Activated CD4-positive, alpha-beta T cell treated with anti-CD3 and anti-CD28 coated beads, Interleukin-10, Interleukin-2, amounts not matched to agents 100 ng/mL and 50 ng/mL, durations not matched to agents 16 hours and 8 hours (primary cell): ENCODE results near the gene COL19A1.
"Not testable (repeated sequence)": the region's sequence is repeated elsewhere in the genome, so short reads cannot be mapped to it uniquely, and the experiment has no call there.

Source experiments
- DNase-seq: peaks from one replicate; pipeline ENCODE4 v3.0.0-alpha.2; 2020

COL19A1 gene

DNA sequence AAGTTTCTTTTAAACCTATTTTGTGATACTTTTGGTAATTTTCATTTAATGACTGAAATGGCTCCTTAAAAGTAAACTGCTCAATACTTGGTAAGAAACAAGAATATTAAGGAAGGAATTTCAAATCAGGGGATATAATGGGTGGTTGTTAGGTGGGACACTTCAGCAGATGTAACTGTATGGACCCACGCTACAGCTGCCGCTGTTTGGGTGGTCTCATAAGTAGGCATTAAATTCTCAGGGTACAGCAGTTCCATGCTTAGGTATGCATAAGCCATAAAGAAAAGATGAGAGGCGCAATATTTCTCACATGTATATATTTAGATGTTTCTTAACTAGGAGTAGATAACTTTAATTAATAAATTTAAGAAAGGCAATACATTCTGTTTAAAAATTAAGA lies 35.0 kb downstream of the COL19A1 start:
- no peak for DNase-seq

DNA sequence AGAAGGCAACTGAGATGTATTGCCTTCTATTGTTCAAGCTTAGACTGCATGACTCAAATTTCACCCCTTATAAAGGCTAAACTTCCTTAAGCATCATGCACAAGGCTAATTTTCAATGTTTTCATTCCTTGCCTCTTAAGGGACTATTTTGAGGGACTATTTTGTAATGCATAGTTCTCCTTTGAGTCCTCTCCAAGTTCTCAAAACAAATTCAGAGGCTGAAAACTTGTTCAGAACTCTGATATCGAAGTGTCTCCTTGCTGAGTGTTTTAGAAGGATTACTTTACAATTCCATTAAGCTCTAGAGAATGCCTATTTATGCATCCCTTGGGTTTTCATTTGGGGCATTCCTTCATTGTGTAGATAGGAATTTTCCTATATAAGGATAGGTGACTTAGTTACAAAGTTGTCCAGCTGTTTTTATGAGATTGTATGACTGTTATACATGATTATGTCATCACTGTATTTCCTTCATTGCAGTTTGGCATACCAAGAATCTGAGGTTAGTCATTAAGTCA lies 41.7 kb downstream of the COL19A1 start:
- no peak for DNase-seq

DNA sequence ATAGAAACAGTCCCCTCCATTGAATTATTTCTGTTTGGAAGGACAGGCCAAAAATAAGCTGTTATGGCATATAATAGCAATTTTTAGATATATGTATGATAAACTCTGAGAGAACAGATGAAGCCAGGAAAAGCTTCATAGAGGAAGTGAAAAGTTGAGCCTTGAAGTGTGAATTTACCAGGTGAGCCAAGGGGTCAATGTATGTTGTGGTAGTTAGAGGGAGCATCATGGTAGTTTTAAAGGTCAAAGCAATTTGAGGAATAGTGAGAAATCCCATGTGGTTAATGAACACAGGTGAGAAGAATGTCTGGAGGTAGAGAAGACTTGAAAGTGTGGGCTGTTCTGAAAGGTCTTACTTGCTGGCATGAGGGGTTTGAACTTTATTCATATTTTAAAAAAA lies 47.0 kb downstream of the COL19A1 start:
- no peak for DNase-seq

- no peak for DNase-seq
Observed at GRCh38 chr6:69914015-69914485, 47.7 kb downstream of the COL19A1 start.

DNA sequence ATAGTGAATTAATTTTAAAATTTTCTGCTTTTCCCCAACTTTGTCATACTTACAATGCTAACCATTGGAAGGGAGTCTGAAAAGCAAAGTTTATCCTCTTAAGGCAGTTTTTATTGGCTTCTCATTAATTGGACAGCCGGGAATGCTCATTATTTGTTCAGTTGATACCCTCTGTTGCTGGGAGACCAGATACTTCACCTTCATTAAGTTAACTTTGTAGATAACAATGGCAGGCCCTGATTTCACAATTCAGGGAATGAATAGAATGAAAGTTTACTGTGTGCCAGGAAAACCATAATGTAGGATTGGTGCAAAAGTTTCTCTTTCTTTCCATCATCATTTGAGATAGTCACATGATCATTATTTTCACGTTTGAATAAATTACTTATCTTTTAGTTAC lies 49.0 kb downstream of the COL19A1 start:
- DNase-seq: no peak

DNA sequence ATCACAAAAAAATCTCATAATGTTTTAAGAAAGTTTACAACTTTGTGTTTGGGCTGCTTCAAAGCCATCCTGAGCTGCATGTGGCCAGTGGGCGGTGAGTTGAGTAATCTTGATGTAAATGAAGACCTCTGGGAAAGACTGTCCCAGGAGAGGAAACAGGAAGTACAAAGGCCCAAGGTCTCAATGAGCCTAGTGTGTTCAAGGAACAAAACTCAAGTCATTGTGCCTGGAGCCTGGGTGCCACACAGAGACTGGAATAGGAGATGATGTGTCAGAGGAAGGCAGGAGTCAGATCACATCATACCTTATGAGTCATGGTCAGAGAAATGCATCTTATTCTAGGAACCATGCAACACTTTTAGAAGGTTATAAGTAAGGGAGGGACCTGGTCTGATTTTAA lies 51.5 kb downstream of the COL19A1 start:
- peak; percentile 74 for DNase-seq

- DNase-seq: no peak
Observed at GRCh38 chr6:69918813-69919475, 52.6 kb downstream of the COL19A1 start.

- not testable (repeated sequence) for DNase-seq
Observed at GRCh38 chr6:69921066-69921465, 54.7 kb downstream of the COL19A1 start.

DNA sequence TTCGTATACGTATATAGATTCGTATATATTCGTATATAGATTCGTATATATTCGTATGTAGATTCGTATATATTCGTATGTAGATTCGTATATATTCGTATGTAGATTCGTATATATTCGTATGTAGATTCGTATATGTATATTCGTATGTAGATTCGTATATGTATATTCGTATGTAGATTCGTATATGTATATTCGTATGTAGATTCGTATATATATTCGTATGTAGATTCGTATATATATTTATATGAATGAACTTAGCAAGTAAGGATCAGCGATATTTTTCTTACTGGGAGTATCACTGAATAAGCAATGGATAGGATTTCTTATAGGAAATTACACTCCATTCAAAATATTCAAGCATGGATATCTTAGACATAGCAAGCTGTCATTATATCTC lies 55.3 kb downstream of the COL19A1 start:
- not testable (repeated sequence) for DNase-seq

- peak; percentile 26 for DNase-seq
Observed at GRCh38 chr6:69926745-69927144, 60.4 kb downstream of the COL19A1 start.

GRCh38 chr6:69933239-69933638 lies 66.9 kb downstream of the COL19A1 start:
- DNase-seq: no peak

DNA sequence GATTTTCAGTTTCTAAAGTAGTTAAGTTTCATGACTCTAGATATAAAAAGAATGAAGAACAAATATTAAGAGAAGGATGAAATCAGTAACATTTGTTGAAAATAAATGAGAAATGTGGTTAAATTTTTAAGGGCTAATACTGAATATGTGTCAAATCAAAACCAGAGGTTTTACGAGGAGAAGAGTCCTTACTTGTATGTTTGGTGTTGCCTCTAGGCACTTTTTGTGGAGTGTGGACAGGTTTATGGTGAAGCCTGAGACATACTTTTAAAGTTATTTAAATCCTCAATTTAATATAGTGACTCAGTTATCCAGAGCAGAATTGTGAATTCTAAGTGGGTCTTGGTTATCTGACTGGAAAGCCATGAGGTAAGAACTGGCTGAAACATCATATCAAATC lies 68.7 kb downstream of the COL19A1 start:
- no peak for DNase-seq

DNA sequence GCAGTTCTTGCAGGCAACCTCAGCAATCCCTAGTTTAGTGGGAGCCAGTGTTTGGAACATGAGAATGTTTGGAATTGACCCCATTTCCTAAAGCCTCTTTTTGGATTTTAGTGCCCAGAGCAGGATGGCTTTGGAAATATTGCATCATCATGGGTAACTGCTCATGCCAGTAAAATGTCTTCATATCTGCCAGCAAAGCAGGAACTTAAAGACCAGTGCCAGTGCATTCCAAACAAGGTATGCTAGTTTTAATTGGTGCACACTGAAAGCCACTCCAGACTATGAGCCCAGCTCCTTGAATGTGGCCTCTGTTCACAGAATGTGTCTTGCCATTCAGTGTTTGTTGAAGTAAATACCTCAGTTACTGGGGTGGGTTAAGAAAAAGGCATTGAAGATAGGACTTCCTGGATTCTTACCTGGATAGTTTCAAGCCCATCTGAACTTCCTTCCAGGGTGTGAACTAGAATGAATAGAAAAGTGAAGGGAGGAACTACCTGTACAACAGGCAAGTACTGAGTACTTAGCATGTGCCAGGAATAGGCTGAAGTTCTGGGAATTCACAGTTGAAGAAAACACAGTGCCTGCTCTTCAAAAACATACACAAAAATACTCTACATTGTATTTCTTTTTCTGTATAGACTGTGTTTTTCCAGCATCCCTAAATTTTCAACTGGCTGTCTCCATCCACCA lies 70.5 kb downstream of the COL19A1 start:
- no peak for DNase-seq

DNA sequence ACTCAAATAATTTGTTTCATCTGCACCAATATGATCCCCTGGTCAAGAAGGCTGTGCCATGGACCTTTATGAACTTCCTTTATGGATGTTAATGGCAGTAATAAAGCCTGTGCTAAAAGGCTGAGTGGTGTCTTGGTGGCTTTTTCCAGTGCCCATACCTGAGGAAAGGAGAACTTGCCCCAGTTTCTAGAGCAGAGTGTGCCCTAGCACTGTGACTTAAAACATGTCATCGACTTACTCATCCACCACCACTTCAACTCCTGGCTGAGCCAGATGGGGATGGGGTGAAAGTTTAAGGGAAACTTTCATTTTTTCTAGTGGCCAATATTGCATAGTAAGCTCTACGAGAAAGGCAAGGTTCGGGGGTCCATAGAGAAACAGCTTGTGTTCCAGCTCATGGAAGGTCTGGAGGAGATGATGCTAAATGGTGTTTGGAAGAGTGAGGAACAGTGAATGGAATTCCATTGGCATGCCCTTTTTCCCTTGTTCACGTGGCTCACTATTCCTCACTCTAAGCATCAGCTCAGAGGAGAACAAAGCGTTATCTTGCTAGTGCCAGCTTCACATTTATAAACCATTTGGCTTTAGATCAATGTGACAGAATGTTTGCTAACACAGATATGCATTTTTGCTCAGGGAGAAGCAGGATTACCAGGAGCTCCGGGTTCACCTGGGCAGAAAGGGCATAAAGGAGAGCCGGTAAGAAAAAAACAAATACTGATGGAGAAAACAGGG lies 71.2 kb downstream of the COL19A1 start:
- no peak for DNase-seq

- DNase-seq: no peak
Observed at GRCh38 chr6:69942485-69942884, 76.1 kb downstream of the COL19A1 start.

DNA sequence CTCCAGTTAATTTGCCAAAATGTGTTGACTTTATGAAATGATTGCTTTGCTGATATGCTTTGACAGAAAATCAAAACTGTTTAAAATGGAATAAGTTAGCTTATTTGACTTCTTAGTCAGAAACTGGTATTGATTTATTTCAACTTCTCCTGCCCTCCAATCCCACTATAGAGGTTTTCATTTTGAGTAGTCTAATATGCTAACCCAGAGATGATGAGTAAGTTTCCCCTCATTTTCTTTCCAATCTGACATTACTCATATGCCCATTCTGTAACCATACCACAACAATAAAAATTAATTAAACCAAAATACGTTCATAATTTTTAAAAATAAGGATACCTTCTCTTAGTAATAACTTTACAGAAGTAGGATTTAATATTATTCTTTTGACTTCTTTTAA lies 78.8 kb downstream of the COL19A1 start:
- peak; percentile 33 for DNase-seq

DNA sequence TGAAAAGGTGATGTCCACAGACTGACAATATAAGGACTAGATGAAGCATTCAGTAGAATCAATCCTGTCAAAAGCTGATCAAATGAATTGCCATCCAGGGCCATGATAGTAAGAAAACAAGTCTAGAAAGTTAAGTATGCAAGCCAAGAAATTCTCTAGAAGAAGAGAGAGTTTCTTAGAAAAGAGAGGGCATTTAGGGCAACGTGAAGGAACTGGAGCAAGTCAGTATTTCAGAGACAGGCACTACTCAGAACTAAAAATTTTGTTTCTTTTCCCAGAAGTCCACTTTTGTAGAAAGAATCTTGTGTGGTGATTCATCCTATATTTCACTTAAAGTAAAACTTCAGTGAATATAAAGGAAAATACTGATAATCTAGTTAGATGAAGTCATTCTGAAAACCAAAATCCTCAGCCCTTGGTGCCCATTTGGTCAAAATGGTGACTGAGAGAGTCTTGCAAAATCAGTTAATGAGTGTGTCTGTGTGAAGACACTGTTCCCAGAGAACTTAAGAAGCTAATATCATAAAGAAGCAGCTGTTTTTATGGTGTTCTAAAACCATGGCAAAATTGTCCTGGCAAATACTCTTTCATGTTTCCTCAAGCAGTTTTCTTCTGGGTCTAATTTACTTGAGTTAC lies 82.2 kb downstream of the COL19A1 start:
- peak; percentile 14 for DNase-seq

DNA sequence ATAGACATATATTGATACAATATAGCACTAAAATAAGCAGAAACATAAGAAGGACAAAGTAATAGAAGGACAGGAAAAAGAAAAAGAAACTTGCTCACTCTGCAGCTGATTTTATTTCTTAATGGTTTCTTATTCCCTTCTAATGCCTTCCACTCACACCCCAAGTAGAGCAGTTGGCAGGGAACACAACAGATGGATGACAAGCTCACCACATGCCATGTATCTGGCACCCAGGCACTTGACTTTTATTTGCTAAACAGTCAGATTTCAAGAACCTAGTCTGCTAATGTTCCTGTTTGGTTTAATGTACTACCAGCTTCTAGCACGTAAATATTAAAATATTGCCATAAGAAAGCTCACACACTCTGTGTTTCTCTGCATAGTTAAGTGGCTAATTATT lies 87.1 kb downstream of the COL19A1 start:
- DNase-seq: no peak

- no peak for DNase-seq
Observed at GRCh38 chr6:69954733-69955132, 88.4 kb downstream of the COL19A1 start.

DNA sequence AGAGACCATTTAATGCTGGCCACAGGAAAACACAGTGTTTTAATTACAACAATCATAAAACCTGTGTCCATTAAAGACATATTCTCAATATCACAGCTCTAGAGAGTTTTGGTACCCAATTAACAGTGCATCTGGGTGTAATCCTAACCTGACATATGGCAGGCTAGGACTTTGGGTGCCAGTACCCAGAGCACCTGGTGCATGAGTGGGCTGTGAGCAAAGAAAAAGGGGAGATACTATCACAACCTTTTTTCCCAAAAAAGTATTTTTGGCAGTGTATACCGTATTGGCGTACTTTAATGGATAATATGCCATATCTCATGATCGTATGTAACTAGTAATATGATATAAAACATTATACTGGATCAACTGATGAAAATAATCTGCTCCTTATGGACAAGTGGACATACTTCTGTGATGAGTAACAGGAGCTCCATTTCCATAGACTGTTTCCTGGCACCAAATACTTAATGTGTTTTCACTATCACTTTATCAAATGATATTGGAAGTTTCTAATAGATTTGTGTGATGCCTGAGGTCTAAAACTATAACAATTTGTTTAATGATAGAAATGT lies 91.7 kb downstream of the COL19A1 start:
- DNase-seq: no peak

DNA sequence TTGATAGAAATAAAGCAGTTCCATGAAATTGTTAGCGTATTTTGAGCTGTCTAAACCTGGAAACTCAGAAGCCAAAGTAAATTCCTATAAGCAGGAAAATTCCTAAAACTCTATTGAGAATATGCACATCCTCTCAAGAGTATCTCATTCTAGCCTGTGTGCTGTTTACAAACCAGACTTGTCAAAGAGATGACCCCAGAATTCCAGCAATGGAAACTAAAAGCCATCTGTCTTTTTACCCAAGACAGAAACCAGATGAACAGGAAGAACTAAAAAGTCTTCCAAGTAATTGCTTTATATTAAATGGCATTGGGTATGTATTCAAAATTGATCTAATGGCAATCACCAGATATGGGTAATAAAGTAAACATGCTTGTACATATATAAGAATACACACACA lies 92.6 kb downstream of the COL19A1 start:
- DNase-seq: no peak

GRCh38 chr6:69965974-69966373 lies 99.6 kb downstream of the COL19A1 start:
- not testable (repeated sequence) for DNase-seq

DNA sequence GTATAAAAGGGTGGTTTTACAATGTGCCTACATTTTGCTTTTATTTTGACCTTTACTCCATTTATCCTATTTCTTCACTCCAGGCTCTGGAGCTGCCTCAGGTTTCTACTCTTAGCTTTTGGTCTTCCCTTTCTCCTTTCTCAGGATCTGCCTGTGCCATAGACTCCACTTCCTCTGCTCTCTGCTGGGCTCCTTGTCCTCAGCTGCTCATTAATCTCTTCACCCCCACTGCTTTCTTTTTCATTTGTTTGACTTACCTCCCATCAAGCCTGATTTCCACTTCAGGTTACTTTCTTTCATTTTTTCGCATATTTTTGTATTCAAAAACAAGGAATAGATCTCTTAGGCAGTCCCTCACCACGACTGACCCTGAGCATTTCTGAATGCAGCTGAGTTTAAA lies 106.8 kb downstream of the COL19A1 start:
- no peak for DNase-seq
